Adipocyte (in vitro differentiated cells): ENCODE measurements around the gene OVCH1.

Source experiments
- DNase-seq: peaks from one replicate; pipeline ENCODE4 v3.0.0-alpha.2; 2015; ENCODE audit warnings: low read depth
- H3K27me3 ChIP-seq: replicated peaks from 2 replicates; pipeline ENCODE4 v1.7.0; 2013; ENCODE audit warnings: mild to moderate bottlenecking, low read length, moderate library complexity; ENCODE audit not compliant: control insufficient read depth, insufficient read depth
- H3K36me3 ChIP-seq: 2 replicates; pipeline ENCODE4 v1.7.0; 2013; ENCODE audit warnings: low read length, mild to moderate bottlenecking, moderate library complexity; ENCODE audit not compliant: control insufficient read depth, insufficient read depth, severe bottlenecking
- H3K4me1 ChIP-seq: 2 replicates; pipeline ENCODE4 v1.7.0; 2013; ENCODE audit warnings: mild to moderate bottlenecking, low read length, moderate library complexity; ENCODE audit not compliant: control insufficient read depth, insufficient read depth
- H3K4me3 ChIP-seq: 2 replicates; pipeline ENCODE4 v1.7.0; 2013; ENCODE audit warnings: mild to moderate bottlenecking, low read length, moderate library complexity
- H3K9ac ChIP-seq: 2 replicates; pipeline ENCODE4 v1.7.0; 2013; ENCODE audit warnings: mild to moderate bottlenecking, low read length, moderate library complexity
- H3K9me3 ChIP-seq: 2 replicates; pipeline ENCODE4 v1.7.0; 2013; ENCODE audit warnings: mild to moderate bottlenecking, low read length, moderate library complexity; ENCODE audit not compliant: control insufficient read depth

The OVCH1 gene

GRCh38 chr12:29499235-29499634 lies 1.7 kb upstream of the OVCH1 start:
- DNase-seq = no peak
- Histone ChIP-seq H3K4me1 (peaks cover 4% of the 10 kb centered on the region), H3K9ac (no peak overlapping the region), H3K4me3 (no peak overlapping the region), H3K27me3 (no peaks in the 10 kb centered on the region), H3K9me3 (no peaks in the 10 kb centered on the region), H3K36me3 (peaks cover 11% of the 10 kb centered on the region)

DNA sequence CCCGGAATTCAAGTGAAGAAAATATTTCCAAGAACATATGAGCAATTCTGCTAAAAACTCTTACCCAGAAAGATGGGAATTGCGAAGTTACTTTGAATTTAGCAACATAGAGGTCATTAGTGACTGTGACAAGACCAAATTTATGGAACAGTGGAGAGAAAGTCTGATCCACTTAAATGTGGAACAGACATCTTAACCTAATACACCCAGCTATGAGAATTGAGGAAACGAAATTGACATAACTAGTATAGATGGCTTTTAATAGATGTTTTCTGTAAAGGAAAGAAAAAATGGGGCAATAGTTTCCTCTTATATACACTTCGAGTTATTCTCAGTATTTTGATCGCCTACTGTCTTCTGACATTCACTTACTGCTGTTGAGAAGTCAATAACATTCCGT lies 4.6 kb downstream of the OVCH1 start:
- Histone ChIP-seq H3K27me3 (no peaks in the 10 kb centered on the region), H3K36me3 (no peaks in the 10 kb centered on the region), H3K9ac (no peak overlapping the region), H3K4me3 (no peak overlapping the region), H3K4me1 (peaks cover 11% of the 10 kb centered on the region), H3K9me3 (no peaks in the 10 kb centered on the region)
- no peak for DNase-seq

DNA sequence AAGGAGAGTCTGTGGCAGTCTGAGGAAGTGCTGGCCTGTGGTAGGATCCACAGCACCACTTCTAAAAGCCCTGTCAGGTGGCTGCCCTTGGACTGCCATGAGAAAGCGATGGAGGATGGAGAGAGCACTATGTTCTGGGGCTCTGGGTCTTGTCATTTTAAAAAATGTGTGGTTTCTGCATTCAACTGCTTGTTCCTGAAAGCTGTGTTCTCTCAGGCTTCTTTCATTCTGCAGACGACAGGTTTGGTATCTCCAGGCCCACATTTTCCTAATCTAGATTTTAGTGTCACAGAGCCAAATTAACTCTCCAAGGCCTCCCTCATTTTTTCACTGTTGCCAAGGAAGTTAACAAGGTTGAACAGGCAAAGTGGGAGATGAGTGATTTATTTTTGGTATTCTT lies 10.5 kb downstream of the OVCH1 start:
- Histone ChIP-seq H3K4me3 (no peak overlapping the region), H3K4me1 (peaks cover 7% of the 10 kb centered on the region), H3K9ac (no peak overlapping the region), H3K36me3 (no peaks in the 10 kb centered on the region), H3K9me3 (no peaks in the 10 kb centered on the region), H3K27me3 (no peaks in the 10 kb centered on the region)
- DNase-seq = no peak

DNA sequence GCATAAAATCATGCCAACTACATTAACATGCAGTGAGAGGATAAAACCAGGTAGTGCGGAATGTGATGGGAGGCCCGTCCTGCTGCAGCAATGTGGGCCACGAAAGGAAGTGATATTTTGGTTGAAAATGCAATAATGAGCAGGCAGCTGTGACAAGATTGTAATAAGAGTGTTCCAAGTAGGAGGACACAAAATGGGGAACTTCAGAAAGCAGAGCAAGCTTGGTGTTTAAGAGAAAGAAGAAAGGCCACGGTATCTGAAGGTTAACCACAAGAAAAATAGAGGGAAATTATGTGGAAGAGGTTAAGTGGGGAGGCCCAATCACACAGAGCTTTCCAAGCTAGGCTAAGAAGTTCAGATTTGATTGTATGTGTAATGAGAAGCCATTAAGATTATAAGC lies 34.3 kb downstream of the OVCH1 start:
- no peaks in the 10 kb centered on the region for H3K9me3 ChIP-seq

GRCh38 chr12:29460082-29460481 lies 37.4 kb downstream of the OVCH1 start:
- Histone ChIP-seq H3K4me1 (no peaks in the 10 kb centered on the region), H3K27me3 (no peaks in the 10 kb centered on the region), H3K36me3 (no peaks in the 10 kb centered on the region), H3K4me3 (no peak overlapping the region), H3K9me3 (no peaks in the 10 kb centered on the region), H3K9ac (no peak overlapping the region)
- no peak for DNase-seq

More for the DNA sequence above, 34.3 kb downstream of the OVCH1 start:
- DNase-seq = no peak
- no peaks in the 10 kb centered on the region for H3K4me1 ChIP-seq
- H3K36me3 ChIP-seq = no peaks in the 10 kb centered on the region
- H3K9ac ChIP-seq = no peak overlapping the region
- no peak overlapping the region for H3K4me3 ChIP-seq
- no peaks in the 10 kb centered on the region for H3K27me3 ChIP-seq

GRCh38 chr12:29455087-29455486 lies 42.4 kb downstream of the OVCH1 start:
- Histone ChIP-seq H3K9ac (no peak overlapping the region), H3K9me3 (no peaks in the 10 kb centered on the region), H3K4me1 (no peaks in the 10 kb centered on the region), H3K27me3 (no peaks in the 10 kb centered on the region), H3K36me3 (no peaks in the 10 kb centered on the region), H3K4me3 (no peak overlapping the region)
- DNase-seq = no peak

GRCh38 chr12:29451888-29452287 lies 45.6 kb downstream of the OVCH1 start:
- H3K4me1 ChIP-seq = no peaks in the 10 kb centered on the region
- H3K36me3 ChIP-seq = no peaks in the 10 kb centered on the region
- H3K4me3 ChIP-seq = no peak overlapping the region
- no peak overlapping the region for H3K9ac ChIP-seq
- no peak for DNase-seq
- no peaks in the 10 kb centered on the region for H3K9me3 ChIP-seq
- no peaks in the 10 kb centered on the region for H3K27me3 ChIP-seq

DNA sequence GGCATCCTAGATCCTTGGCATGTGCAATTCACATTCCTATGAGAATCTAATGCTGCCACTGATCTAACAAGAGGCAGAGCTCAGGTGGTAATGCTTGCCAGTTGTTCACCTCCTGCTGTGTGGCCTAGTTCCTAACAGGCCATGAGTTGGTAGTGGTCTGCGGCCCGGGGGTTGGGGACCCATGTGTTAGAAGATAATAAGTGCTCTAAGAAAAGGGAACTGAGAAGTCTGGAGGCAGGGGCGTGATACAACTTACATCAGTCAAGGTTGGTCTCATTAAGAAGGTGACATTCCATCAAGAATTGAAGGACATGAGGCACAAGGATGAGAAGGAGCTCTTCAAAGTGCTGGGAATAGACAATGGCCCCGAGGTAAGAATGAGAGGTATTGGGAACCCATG lies 49.3 kb downstream of the OVCH1 start:
- no peak for DNase-seq
- no peaks in the 10 kb centered on the region for H3K27me3 ChIP-seq
- no peak overlapping the region for H3K4me3 ChIP-seq
- no peak overlapping the region for H3K9ac ChIP-seq
- H3K36me3 ChIP-seq = no peaks in the 10 kb centered on the region
- H3K4me1 ChIP-seq = no peaks in the 10 kb centered on the region
- H3K9me3 ChIP-seq = no peaks in the 10 kb centered on the region

DNA sequence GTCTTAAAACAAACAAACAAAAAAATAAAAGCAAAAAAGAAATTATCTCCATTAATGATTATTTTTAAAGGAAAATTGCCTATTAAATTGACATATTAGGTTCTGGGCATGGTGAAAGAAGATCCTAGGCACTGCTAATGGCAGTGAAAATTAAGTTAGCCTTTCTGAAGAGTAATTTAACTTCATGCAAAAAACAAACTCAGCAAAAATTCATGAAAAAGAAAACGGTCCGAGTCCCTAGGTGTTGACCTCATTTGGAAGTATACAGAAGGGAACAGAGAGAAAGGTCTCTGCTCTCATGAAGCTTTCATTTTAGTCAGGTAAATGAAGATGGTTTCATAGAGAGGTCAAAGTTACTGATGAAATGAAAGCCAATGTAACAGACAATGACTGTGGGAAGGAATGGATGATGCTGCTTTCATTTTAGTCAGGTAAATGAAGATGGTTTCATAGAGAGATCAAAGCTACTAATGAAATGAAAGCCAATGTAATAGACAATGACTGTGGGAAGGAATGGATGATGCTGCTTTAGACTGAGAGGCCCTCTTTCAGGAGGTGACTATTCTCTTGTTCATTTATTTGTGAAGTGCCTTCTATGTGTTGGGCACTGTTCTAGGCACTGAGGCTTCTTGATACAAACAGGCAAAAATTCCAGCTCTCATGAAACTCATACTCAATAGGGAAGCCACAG lies 50.1 kb downstream of the OVCH1 start:
- no peak overlapping the region for H3K4me3 ChIP-seq
- H3K9me3 ChIP-seq = no peaks in the 10 kb centered on the region
- no peaks in the 10 kb centered on the region for H3K36me3 ChIP-seq
- no peaks in the 10 kb centered on the region for H3K27me3 ChIP-seq
- no peaks in the 10 kb centered on the region for H3K4me1 ChIP-seq
- DNase-seq = no peak
- H3K9ac ChIP-seq = no peak overlapping the region

GRCh38 chr12:29439506-29439905 lies 58.0 kb downstream of the OVCH1 start:
- no peak for DNase-seq
- Histone ChIP-seq H3K9me3 (peaks cover 2% of the 10 kb centered on the region), H3K36me3 (no peaks in the 10 kb centered on the region), H3K4me3 (no peak overlapping the region), H3K9ac (no peak overlapping the region), H3K4me1 (no peaks in the 10 kb centered on the region), H3K27me3 (no peaks in the 10 kb centered on the region)

DNA sequence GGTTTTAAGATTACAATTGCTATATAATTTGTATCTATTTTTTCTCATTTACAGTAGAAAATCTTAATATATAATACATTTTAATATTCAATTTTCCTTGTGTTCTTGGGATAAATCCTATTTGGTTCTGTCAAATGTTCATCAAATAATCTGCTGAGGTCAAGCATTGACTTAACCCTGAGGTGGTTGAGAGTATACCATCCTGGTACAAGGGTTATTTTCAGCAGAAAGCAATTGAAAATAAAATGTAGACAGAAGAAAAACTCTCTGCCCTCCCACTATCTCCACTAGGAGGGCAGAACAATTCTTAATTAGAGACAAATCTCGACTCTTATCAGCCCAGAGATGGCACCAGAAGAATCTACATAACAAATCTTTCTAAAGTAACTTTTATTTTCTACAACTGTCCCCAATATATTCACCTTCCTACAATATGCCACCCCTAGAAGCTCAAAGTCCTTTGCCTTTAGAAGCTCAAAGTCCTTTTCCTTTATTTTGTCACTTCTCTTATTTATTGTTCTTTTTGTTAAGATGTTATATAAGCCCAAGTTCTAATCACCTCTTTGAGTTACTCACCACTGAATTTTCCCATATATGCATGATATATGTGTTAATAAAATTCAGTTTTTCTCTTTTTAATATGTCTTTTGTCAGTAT lies 58.6 kb downstream of the OVCH1 start:
- Histone ChIP-seq H3K9ac (no peak overlapping the region), H3K9me3 (peaks cover 2% of the 10 kb centered on the region), H3K27me3 (no peaks in the 10 kb centered on the region), H3K4me1 (no peaks in the 10 kb centered on the region), H3K4me3 (no peak overlapping the region), H3K36me3 (no peaks in the 10 kb centered on the region)
- no peak for DNase-seq

GRCh38 chr12:29437575-29437974 lies 59.9 kb downstream of the OVCH1 start:
- no peak for DNase-seq
- Histone ChIP-seq H3K4me1 (no peaks in the 10 kb centered on the region), H3K27me3 (no peaks in the 10 kb centered on the region), H3K9ac (no peak overlapping the region), H3K4me3 (no peak overlapping the region), H3K36me3 (no peaks in the 10 kb centered on the region), H3K9me3 (peaks cover 2% of the 10 kb centered on the region)
